T-cell (primary cell): ENCODE data around the gene MRPL54. TPM values are rescaled to one million over a fixed set of nuclear protein-coding genes. Genes with fewer than 3 reads are reported as not detected.
A peak's percentile ranks its signal among the peaks of the same experiment; 100 is the strongest.

Source experiments
- ATAC-seq, 4 experiments: fragments of 200-7000 bp in 3 of 4; fragments of 150-1000 bp in 1 of 4; cut with Tn5 transposase; replicated peaks in 1 of 4; 1 replicate in 3 of 4; 2 replicates in 1 of 4; pipeline ENCODE4 v1.10.0; 2021; ENCODE audit warnings: moderate library complexity in 3 of 4, mild to moderate bottlenecking in 2 of 4, moderate number of reproducible peaks in 1 of 4
- CTCF ChIA-PET, 2 donors: fragments of 300-600 bp; sonication (Branson Sonifier 250); formaldehyde crosslinking; loops; one replicate each; lab custom pipeline; 2022; ENCODE audit warnings: antibody characterized with exemption in 2 of 2; lab: Charles Lee
- POLR2A ChIA-PET, 2 donors: fragments of 300-600 bp; sonication (Branson Sonifier 250); formaldehyde crosslinking; loops; one replicate each; lab custom pipeline; 2022; ENCODE audit warnings: antibody characterized with exemption in 2 of 2; lab: Charles Lee
- DNase-seq, 35 experiments: peaks; one replicate each; pipeline versions ENCODE4 v3.0.0 to v3.0.0-alpha.2; 2013 to 2023
- H3K27ac ChIP-seq: one replicate; pipeline ENCODE4 v1.5.1; 2013; ENCODE audit warnings: low read length
- H3K27me3 ChIP-seq, 2 experiments: replicated peaks in 1 of 2; 1 replicate in 1 of 2; 2 replicates in 1 of 2; pipeline versions ENCODE4 v1.6.1 to v1.7.0; 2013; ENCODE audit warnings: low read length in 1 of 2, mixed read lengths in 1 of 2; ENCODE audit not compliant: control insufficient read depth in 2 of 2, insufficient read depth in 2 of 2; ENCODE audit errors: extremely low read depth in 1 of 2
- H3K36me3 ChIP-seq, 2 donors: 1 replicate in 1 of 2; 2 replicates in 1 of 2; pipeline versions ENCODE4 v1.6.1 to v1.7.0; 2013; ENCODE audit warnings: low read length in 1 of 2; ENCODE audit not compliant: control insufficient read depth in 2 of 2, insufficient read depth in 1 of 2; ENCODE audit errors: extremely low read depth in 1 of 2
- H3K4me1 ChIP-seq, 2 experiments: 1 replicate in 1 of 2; 2 replicates in 1 of 2; pipeline versions ENCODE4 v1.6.1 to v1.7.0; 2013; ENCODE audit warnings: low read length in 2 of 2, mixed read lengths in 1 of 2; ENCODE audit not compliant: insufficient read depth in 2 of 2, control insufficient read depth in 1 of 2; ENCODE audit errors: extremely low read depth in 1 of 2
- H3K4me3 ChIP-seq, 2 donors: 1 replicate in 1 of 2; 2 replicates in 1 of 2; pipeline versions ENCODE4 v1.5.1 to v1.7.0; 2013; ENCODE audit warnings: mild to moderate bottlenecking in 2 of 2, low read length in 1 of 2, moderate library complexity in 1 of 2; ENCODE audit not compliant: control insufficient read depth in 1 of 2; ENCODE audit errors: extremely low read depth in 1 of 2
- H3K9me3 ChIP-seq: 2 replicates; pipeline ENCODE4 v1.7.0; 2013
- H3K27ac Mint-ChIP-seq, 2 donors: one replicate each; pipeline ENCODE4 v1.8.0; 2020 to 2021; ENCODE audit warnings: mild to moderate bottlenecking in 2 of 2, mixed read lengths in 2 of 2
- H3K27me3 Mint-ChIP-seq, 2 donors: one replicate each; pipeline ENCODE4 v1.8.0; 2021 to 2022; ENCODE audit warnings: mixed read lengths in 2 of 2
- H3K36me3 Mint-ChIP-seq: one replicate; pipeline ENCODE4 v1.8.0; 2021; ENCODE audit warnings: mixed read lengths
- H3K4me1 Mint-ChIP-seq, 3 donors: one replicate each; pipeline ENCODE4 v1.8.0; 2020 to 2022; ENCODE audit warnings: mixed read lengths in 3 of 3, mild to moderate bottlenecking in 1 of 3
- H3K4me3 Mint-ChIP-seq, 3 donors: one replicate each; pipeline ENCODE4 v1.8.0; 2020 to 2022; ENCODE audit warnings: mild to moderate bottlenecking in 3 of 3, mixed read lengths in 3 of 3, moderate library complexity in 3 of 3
- H3K9me3 Mint-ChIP-seq, 3 donors: one replicate each; pipeline ENCODE4 v1.8.0; 2020 to 2022; ENCODE audit warnings: mixed read lengths in 3 of 3
- WGBS: methylation state at CpG from one replicate; pipeline ENCODE4 v1.1.5; 2013; ENCODE audit warnings: missing lambda C conversion rate; ENCODE audit not compliant: insufficient coverage; 5-methylcytosine and 5-hydroxymethylcytosine counted together
- total RNA-seq, 35 experiments: library from RNA in 6 of 35; stranded (reverse) in 6 of 35; fragments of 120-200 nt in 1 of 35; gene quantifications; one replicate each; pipeline versions ENCODE4 v1.2.1 to v1.2.4 and lab custom pipeline; 2013 to 2026

The MRPL54 gene
- total RNA-seq, 5 donors from 2014 or later (not counting 1 experiment from before 2014, with no cell fraction given), result 46.9 to 77.8 (median 52.2) TPM

DNA sequence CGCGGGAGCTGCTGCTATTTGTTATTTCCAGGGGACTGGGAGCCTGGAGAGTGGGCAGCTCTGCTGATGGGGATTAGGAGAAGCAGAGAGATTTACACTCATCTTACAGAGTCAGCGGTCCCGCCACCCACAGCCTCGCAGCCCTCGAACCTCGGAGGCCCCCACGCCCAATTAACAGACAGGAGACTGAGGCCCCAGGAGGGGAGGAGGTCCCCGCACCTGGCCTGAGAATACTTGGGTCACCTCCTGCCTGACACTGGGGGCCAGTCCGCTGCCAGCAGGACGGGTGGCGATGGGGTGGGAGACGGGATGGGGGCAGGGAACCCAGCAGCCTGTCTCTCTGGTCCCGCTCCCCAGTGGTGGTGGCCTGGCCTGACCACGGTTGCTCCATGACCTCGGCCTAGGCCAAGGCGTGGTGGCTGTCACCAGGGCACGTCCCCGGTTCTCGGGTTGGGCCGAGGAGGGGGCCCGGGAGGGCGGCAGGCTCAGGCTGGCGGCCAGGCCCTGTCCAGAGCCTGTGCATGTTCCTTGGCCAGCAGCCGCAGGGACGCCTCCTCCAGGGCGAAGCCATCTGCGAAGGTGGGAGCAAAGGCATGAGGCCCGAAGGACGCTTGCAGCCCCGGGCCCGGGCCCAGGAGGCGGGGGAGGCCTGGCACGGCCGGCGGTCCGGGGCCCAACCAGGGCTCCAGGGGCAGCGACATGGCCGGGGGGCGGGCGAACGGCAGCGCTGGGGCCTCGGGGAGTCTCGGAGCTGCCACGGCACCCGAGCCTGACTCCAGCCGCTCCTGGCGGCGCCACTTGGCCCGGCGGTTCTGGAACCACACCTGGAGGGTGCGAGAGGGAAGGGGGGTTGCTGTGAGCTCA lies 7.9 kb downstream of the MRPL54 start:
- H3K4me1 Mint-ChIP-seq, result peaks cover 9 to 17% (median 12%) of the 10 kb centered on the region in 3 donors
- DNase-seq (no peak), ATAC-seq (peak in 1 of 4 experiments; percentile 14)
- Histone ChIP-seq H3K36me3 (peaks cover 12 to 36% of the 10 kb centered on the region in 2 donors), H3K27me3 (no peaks in the 10 kb centered on the region), H3K4me3 (no peak overlapping the region), H3K27ac (no peak overlapping the region), H3K9me3 (no peaks in the 10 kb centered on the region), H3K4me1 (peaks cover 0 to 14% of the 10 kb centered on the region in 2 experiments)
- peaks cover 16% of the 10 kb centered on the region for H3K36me3 Mint-ChIP-seq
- H3K9me3 Mint-ChIP-seq, result no peaks in the 10 kb centered on the region
- WGBS, result 93% methylated on average over 40 of the region's 53 CpGs
- POLR2A ChIA-PET, result interaction anchor here in 1 of 2 donors (0.5 kb wide), 1 partner anchor 1534 kb away, joined by 7 read pairs; the partner anchor contains the start of gene PLEKHJ1
- H3K27me3 Mint-ChIP-seq, result no peaks in the 10 kb centered on the region
- H3K27ac Mint-ChIP-seq, result no peak overlapping the region
- H3K4me3 Mint-ChIP-seq, result no peak overlapping the region
- CTCF ChIA-PET, result no interaction called here

DNA sequence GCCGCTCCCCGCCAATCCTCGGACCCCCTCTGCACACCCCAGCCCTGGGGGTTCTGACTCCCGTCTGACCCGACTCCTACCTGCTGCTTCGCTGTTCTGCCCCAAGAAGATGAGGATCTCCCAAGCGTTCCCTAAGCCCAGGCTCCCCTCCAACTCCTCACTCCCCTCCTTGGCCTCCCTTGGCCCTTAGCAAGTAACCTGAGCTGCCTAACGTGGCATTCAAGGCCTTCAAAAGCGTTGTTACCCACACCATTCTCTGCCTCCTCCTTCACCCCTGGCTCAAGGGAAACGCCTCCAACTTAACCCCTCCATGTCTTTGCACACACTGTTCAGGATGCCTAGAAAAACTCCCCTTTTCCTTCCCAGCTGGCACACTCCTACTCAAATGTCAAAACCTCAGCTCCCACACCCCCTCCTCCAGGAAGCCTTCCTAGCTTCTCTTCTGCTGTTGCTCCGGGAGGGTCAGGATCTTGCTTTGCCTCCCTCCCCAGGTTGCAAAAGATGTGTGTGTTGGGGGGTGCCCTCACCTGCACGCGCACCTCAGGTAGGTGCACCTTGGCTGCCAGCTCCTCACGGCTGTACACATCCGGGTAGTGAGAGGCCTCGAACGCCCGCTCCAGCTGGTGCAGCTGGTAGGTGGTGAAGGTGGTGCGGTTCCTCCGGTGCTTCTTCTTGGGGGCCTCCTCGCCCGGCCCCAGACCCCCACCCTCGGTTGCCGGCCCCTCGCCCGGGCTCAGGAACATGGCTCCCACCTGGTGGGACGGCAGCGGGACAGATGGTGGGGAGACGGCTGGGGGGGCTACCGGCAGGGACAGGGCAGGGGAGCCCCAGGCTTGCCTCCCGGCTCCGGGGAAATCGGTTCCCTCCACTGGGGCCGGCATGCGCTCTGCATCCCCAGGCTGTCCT lies 8.8 kb downstream of the MRPL54 start:
- Mint-ChIP-seq H3K27ac (no peak overlapping the region), H3K4me3 (no peak overlapping the region), H3K36me3 (peaks cover 15% of the 10 kb centered on the region), H3K27me3 (no peaks in the 10 kb centered on the region), H3K4me1 (peaks cover 7 to 13% (median 10%) of the 10 kb centered on the region in 3 donors), H3K9me3 (no peaks in the 10 kb centered on the region)
- DNase-seq (no peak), ATAC-seq (no peak)
- WGBS, result 91% methylated on average over 18 of the region's 35 CpGs
- Histone ChIP-seq H3K9me3 (no peaks in the 10 kb centered on the region), H3K4me3 (no peak overlapping the region), H3K27ac (no peak overlapping the region), H3K4me1 (peaks cover 0 to 10% of the 10 kb centered on the region in 2 experiments), H3K27me3 (no peaks in the 10 kb centered on the region), H3K36me3 (peaks cover 12 to 31% of the 10 kb centered on the region in 2 donors)
- ChIA-PET CTCF (no interaction called here), POLR2A (interaction anchor here in 1 of 2 donors (0.5 kb wide), 1 partner anchor 24 kb away, joined by 5 read pairs; no protein-coding TSS in a partner anchor)

DNA sequence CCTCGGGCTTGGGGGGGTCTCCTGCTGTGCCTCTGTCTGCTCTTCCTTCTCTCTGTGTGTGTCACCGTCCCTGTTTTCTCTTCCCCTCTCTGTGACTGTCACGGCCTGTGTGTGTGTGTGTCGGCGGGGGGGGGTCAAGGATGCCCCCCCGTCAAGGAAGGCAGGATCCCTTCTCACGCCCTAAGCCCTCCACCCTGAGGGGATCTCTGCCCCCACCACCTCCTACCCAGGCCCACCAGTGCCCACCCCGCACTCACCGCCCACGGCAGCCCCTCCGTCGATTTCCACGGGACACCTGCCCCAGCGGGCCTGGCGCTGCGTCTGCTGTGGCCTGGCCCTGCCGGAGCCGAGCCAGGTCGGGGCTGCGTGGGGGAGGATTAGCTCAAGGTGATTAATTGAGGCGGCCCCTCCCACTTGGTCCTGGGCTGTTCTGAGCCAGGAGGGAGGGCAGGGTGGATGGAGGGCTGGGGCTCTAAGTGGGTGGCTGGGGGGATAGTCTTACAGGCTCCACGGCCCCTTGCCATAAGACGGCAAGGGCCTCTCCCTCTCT lies 9.5 kb downstream of the MRPL54 start, which contains the start of gene RAX2:
TSS of gene RAX2 (minus strand) at position 323 of the 550 bp plus-strand sequence. CDS start 486 bp downstream, outside the sequence.
- H3K4me3 Mint-ChIP-seq, result no peak within 1 kb of the TSS
- peaks cover 2 to 7% (median 3%) of the 10 kb centered on the region in 3 donors for H3K4me1 Mint-ChIP-seq
- DNase-seq, result no peak
- no peak within 1 kb of the TSS for H3K27ac ChIP-seq
- H3K27ac Mint-ChIP-seq, result no peak within 1 kb of the TSS
- H3K27me3 Mint-ChIP-seq, result no peaks in the 10 kb centered on the region
- H3K9me3 Mint-ChIP-seq, result no peaks in the 10 kb centered on the region
- peaks cover 9% of the 10 kb centered on the region for H3K36me3 Mint-ChIP-seq
- ATAC-seq, result no peak
- ChIA-PET POLR2A (interaction anchor here in 1 of 2 donors (0.5 kb wide), 1 partner anchor 23 kb away, joined by 5 read pairs; no protein-coding TSS in a partner anchor), CTCF (no interaction called here)
- no peaks in the 10 kb centered on the region for H3K9me3 ChIP-seq
- H3K36me3 ChIP-seq, result peaks cover 12 to 23% of the 10 kb centered on the region in 2 donors
- peaks cover 0 to 3% of the 10 kb centered on the region in 2 experiments for H3K4me1 ChIP-seq
- no peak within 1 kb of the TSS for H3K4me3 ChIP-seq
- no peaks in the 10 kb centered on the region for H3K27me3 ChIP-seq
- WGBS, result 67% methylated on average over 5 of the region's 23 CpGs

DNA sequence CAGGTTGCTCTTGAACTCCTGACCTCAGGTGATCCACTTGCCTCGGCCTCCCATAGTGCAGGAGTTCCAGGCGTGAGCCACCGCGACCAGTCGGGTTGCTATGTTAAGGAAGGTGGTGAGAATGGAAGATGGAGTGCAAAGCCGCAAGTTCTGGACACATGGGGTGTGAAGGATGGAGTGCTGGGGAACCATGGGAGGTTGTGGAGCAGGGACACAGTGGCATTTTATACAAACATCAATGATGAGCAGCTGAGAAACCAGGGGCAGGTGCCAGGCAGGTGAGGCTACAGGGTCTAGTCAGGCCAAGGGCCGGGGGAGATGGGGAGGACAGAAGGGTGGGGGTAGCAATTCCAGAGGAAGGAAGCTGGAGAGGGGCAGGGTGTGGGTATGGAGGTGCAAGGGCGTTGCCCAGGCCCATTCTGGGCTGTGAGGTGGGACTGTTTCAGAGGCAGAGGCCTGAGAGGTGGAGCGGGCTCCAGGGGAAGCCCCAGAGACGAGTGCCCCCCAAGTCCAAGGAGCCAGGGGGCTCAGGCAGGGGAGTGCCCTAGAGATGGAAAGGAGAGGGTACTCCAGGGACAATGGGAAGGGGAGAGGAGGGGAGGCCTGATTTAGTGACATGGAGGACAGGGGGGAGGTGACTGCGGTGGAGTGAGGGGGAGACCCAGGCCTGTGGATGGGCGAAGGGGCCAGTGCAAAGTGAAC lies 11.5 kb downstream of the MRPL54 start:
- ChIA-PET POLR2A (interaction anchor here in 1 of 2 donors (0.6 kb wide), 1 partner anchor 19 kb away, joined by 4 read pairs; no protein-coding TSS in a partner anchor), CTCF (no interaction called here)
- ATAC-seq, result no peak
- H3K27ac ChIP-seq, result no peak overlapping the region
- peaks cover 4 to 5% of the 10 kb centered on the region in 2 donors for H3K36me3 ChIP-seq
- peaks cover 6% of the 10 kb centered on the region for H3K36me3 Mint-ChIP-seq
- H3K9me3 ChIP-seq, result no peaks in the 10 kb centered on the region
- H3K27ac Mint-ChIP-seq, result no peak overlapping the region
- H3K4me3 Mint-ChIP-seq, result no peak overlapping the region
- no peaks in the 10 kb centered on the region for H3K27me3 ChIP-seq
- H3K4me1 Mint-ChIP-seq, result peaks cover 0 to 7% (median 2%) of the 10 kb centered on the region in 3 donors
- no peak for DNase-seq
- no peaks in the 10 kb centered on the region for H3K4me1 ChIP-seq
- H3K9me3 Mint-ChIP-seq, result no peaks in the 10 kb centered on the region
- no peak overlapping the region for H3K4me3 ChIP-seq
- H3K27me3 Mint-ChIP-seq, result no peaks in the 10 kb centered on the region
- WGBS, result 82% methylated on average over 12 of the region's 12 CpGs

DNA sequence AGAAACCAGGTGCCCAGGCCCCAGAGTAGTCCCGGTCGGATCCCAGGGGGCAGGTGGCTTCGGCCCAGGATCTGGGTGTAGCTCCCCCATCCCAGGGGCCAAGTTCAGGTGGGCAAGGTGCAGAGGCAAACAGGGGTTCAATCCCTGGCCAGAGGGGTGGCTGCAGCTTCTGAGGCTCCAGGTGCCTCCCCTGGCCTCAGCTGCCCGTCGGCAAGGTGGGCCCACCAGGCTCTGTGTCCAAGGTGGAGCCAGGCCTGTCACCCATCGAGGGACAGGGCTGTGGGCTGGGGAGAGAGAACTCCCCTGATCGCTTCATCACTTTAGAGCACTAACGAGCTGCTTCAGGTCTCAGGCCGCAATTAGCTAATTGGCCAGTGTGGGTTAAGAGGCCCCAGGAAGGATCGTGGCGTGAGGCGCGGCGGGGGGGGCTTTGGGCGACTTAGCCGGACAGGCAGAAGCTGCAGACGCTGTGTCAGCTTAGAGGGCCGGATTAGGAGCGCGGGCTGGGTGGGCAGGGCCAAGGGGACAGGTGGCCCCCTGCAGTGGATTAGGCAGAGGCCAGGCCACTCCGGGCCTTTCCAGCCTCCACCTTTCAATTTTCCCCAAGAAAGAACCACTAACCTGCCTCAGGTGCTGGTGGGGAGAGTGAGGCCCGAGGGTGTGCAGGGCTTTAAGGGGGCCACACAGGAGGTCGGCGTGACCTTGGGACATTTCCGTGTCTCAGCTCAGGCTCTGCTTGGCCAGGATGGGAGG lies 12.3 kb downstream of the MRPL54 start:
- WGBS, result 89% methylated on average over 17 of the region's 25 CpGs
- POLR2A ChIA-PET, result no interaction called here

More for the DNA sequence above, 12.3 kb downstream of the MRPL54 start:
- Histone ChIP-seq H3K27ac (no peak overlapping the region), H3K9me3 (no peaks in the 10 kb centered on the region), H3K4me3 (no peak overlapping the region), H3K36me3 (peaks cover 0 to 4% of the 10 kb centered on the region in 2 donors), H3K4me1 (no peaks in the 10 kb centered on the region), H3K27me3 (no peaks in the 10 kb centered on the region)
- H3K27ac Mint-ChIP-seq, result no peak overlapping the region
- ATAC-seq, result no peak
- H3K36me3 Mint-ChIP-seq, result peaks cover 4% of the 10 kb centered on the region
- DNase-seq, result no peak
- H3K4me1 Mint-ChIP-seq, result peaks cover 0 to 7% (median 2%) of the 10 kb centered on the region in 3 donors
- no peak overlapping the region for H3K4me3 Mint-ChIP-seq
- no peaks in the 10 kb centered on the region for H3K27me3 Mint-ChIP-seq
- CTCF ChIA-PET, result no interaction called here
- no peaks in the 10 kb centered on the region for H3K9me3 Mint-ChIP-seq
